Upper lobe of left lung (tissue), 4 donors: Measurements from ENCODE around the gene NLRP10.

Experiments used
- POLR2A ChIP-seq, 4 donors: fragments of 450-650 bp; IDR thresholded peaks; one replicate each; pipeline ENCODE4 v1.5.1; 2016 to 2017; ENCODE audit warnings: antibody characterized with exemption in 4 of 4, mild to moderate bottlenecking in 2 of 4
- TF ChIP-seq, protein P1 (sequence below), 6 experiments: fragments of 450-650 bp in 4 of 6; fragments of 200-600 bp in 2 of 6; sonication (generic) in 2 of 6; IDR thresholded peaks; one replicate each; pipeline ENCODE4 v1.5.1; 2016 to 2019; ENCODE audit warnings: antibody characterized with exemption in 6 of 6

DNA sequence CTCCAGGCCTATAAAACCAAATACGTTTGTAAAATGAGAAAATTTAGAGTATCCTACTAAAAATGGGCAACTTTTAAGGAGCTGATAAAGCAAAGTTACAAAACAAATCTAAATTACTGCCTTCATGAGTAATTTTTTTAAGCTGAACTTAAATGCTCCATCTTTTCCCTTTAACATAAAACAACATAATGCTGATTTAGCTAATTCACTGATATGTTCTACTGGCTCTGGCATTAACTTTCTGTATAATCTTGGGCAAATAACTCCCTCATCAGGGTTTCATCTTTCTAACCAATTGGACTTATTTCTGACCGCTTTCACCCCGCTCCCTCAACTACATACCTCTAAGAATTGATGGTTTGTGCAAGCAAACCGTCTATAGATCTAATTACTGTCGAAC is 24.1 kb downstream of the NLRP10 start:
- TF ChIP-seq POLR2A (IDR thresholded peaks at IDR 0.05) = no peak
- TF ChIP-seq, protein P1, sequence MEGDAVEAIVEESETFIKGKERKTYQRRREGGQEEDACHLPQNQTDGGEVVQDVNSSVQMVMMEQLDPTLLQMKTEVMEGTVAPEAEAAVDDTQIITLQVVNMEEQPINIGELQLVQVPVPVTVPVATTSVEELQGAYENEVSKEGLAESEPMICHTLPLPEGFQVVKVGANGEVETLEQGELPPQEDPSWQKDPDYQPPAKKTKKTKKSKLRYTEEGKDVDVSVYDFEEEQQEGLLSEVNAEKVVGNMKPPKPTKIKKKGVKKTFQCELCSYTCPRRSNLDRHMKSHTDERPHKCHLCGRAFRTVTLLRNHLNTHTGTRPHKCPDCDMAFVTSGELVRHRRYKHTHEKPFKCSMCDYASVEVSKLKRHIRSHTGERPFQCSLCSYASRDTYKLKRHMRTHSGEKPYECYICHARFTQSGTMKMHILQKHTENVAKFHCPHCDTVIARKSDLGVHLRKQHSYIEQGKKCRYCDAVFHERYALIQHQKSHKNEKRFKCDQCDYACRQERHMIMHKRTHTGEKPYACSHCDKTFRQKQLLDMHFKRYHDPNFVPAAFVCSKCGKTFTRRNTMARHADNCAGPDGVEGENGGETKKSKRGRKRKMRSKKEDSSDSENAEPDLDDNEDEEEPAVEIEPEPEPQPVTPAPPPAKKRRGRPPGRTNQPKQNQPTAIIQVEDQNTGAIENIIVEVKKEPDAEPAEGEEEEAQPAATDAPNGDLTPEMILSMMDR (IDR thresholded peaks at IDR 0.05) = no peak
